SK-N-SH (cell line): Measurements from ENCODE around the gene ANO4. TPM values are rescaled to one million over a fixed set of nuclear protein-coding genes. Genes with fewer than 3 reads are reported as not detected.

Experiments
- CTCF ChIA-PET: fragments of 300-600, 350-600 bp; formaldehyde crosslinking; extraction: SDS; loops from one replicate; lab custom pipeline; 2021; lab: Yijun Ruan, JAX
- POLR2A ChIA-PET: fragments of 350-600 bp; sonication (Branson Sonifier 250); formaldehyde crosslinking; extraction: SDS; loops from one replicate; lab custom pipeline; 2020; ENCODE audit warnings: antibody characterized with exemption, inconsistent platforms; lab: Yijun Ruan, JAX
- DNase-seq: peaks from one replicate; pipeline ENCODE4 v3.0.0; 2012
- H2AFZ ChIP-seq: fragments of 200-600 bp; sonication (generic); 2 replicates; pipeline ENCODE4 v1.8.1; 2016; ENCODE audit warnings: antibody characterized with exemption, mild to moderate bottlenecking, low read depth
- H3F3A ChIP-seq: fragments of 200-600 bp; sonication (generic); replicated peaks from 2 replicates; pipeline ENCODE3; 2016; ENCODE audit warnings: antibody characterized with exemption, mild to moderate bottlenecking; ENCODE audit not compliant: insufficient read depth
- H3K27ac ChIP-seq, 2 experiments: fragments of 200-500 bp in 1 of 2; fragments of 200-600 bp in 1 of 2; sonication (Bioruptor generic) in 1 of 2; sonication (generic), shearing (Covaris generic) in 1 of 2; 2 replicates each; pipeline versions ENCODE4 v1.5.1 to v1.6.1; 2014 to 2016; ENCODE audit warnings: low read depth in 2 of 2, inconsistent platforms in 1 of 2, low read length in 1 of 2, mild to moderate bottlenecking in 1 of 2, mixed read lengths in 1 of 2
- H3K27me3 ChIP-seq: fragments of 200-600 bp; sonication (generic), shearing (Covaris generic); 2 replicates; pipeline ENCODE4 v1.6.1; 2016; ENCODE audit warnings: mixed run types; ENCODE audit not compliant: insufficient read depth
- H3K36me3 ChIP-seq, 2 experiments: fragments of 200-500 bp in 1 of 2; fragments of 200-600 bp in 1 of 2; sonication (Bioruptor generic) in 1 of 2; sonication (generic) in 1 of 2; replicated peaks in 1 of 2; 2 replicates each; pipeline versions ENCODE3 to v1.5.1; 2014 to 2016; ENCODE audit warnings: low read length in 1 of 2, mild to moderate bottlenecking in 1 of 2; ENCODE audit not compliant: insufficient read depth in 2 of 2, control insufficient read depth in 1 of 2
- H3K4me1 ChIP-seq, 2 experiments: fragments of 200-500 bp in 1 of 2; fragments of 200-600 bp in 1 of 2; sonication (Bioruptor generic) in 1 of 2; sonication (generic), shearing (Covaris generic) in 1 of 2; 2 replicates each; pipeline versions ENCODE4 v1.5.1 to v1.6.1; 2014 to 2016; ENCODE audit warnings: low read depth in 1 of 2, low read length in 1 of 2, mixed run types in 1 of 2; ENCODE audit not compliant: insufficient read depth in 2 of 2, control insufficient read depth in 1 of 2
- H3K4me2 ChIP-seq: fragments of 200-600 bp; sonication (generic), shearing (Covaris generic); 2 replicates; pipeline ENCODE4 v1.6.1; 2017; ENCODE audit warnings: mixed run types
- H3K4me3 ChIP-seq, 2 experiments: fragments of 200-500 bp in 1 of 2; fragments of 200-600 bp in 1 of 2; sonication (Bioruptor generic) in 1 of 2; sonication (generic), shearing (Covaris generic) in 1 of 2; 2 replicates each; pipeline versions ENCODE4 v1.5.1 to v1.8.1; 2014 to 2016; ENCODE audit warnings: low read depth in 2 of 2, inconsistent platforms in 1 of 2, low read length in 1 of 2, mild to moderate bottlenecking in 1 of 2, mixed read lengths in 1 of 2, moderate library complexity in 1 of 2
- H3K79me2 ChIP-seq: fragments of 200-600 bp; sonication (generic); 2 replicates; pipeline ENCODE4 v1.8.1; 2017; ENCODE audit warnings: mild to moderate bottlenecking; ENCODE audit not compliant: insufficient read depth
- H3K9ac ChIP-seq: fragments of 200-600 bp; sonication (generic); 2 replicates; pipeline ENCODE4 v1.6.1; 2017; ENCODE audit warnings: mixed run types
- H3K9me2 ChIP-seq: fragments of 200-600 bp; sonication (generic); 2 replicates; pipeline ENCODE4 v1.6.1; 2017; ENCODE audit warnings: mixed run types
- H3K9me3 ChIP-seq: fragments of 200-600 bp; sonication (generic); 2 replicates; pipeline ENCODE4 v1.6.1; 2017; ENCODE audit warnings: mixed run types, mild to moderate bottlenecking, moderate library complexity
- H4K20me1 ChIP-seq: fragments of 200-600 bp; sonication (generic); 2 replicates; pipeline ENCODE4 v1.6.1; 2017; ENCODE audit warnings: mild to moderate bottlenecking, mixed run types; ENCODE audit not compliant: insufficient read depth
- CTCF ChIP-seq: fragments of 200-600 bp; sonication (generic); IDR thresholded peaks from 2 replicates; pipeline ENCODE4 v1.6.1; 2017; ENCODE audit warnings: antibody characterized with exemption, mild to moderate bottlenecking, moderate library complexity
- EP300 ChIP-seq, 2 experiments: IDR thresholded peaks; 2 replicates each; pipeline versions ENCODE4 v1.4.0 to v1.6.1; 2012; ENCODE audit warnings: borderline replicate concordance in 1 of 2, low read depth in 1 of 2, low read length in 1 of 2
- EZH2phosphoT487 ChIP-seq: fragments of 200-600 bp; sonication (generic); IDR thresholded peaks from 2 replicates; pipeline ENCODE4 v1.6.1; 2017; ENCODE audit warnings: low read depth, mixed run types, mild to moderate bottlenecking, antibody characterized with exemption, moderate library complexity, borderline replicate concordance
- FOSL2 ChIP-seq: IDR thresholded peaks from 2 replicates; pipeline ENCODE4 v1.4.0; 2012; ENCODE audit warnings: low read depth, mild to moderate bottlenecking, moderate library complexity, borderline replicate concordance
- FOXJ3 ChIP-seq: sonication (generic); formaldehyde crosslinking; IDR thresholded peaks from 2 replicates; pipeline ENCODE4 v1.5.1; 2020; ENCODE audit warnings: mild to moderate bottlenecking, missing genetic modification reagents
- JUND ChIP-seq: IDR thresholded peaks from 2 replicates; pipeline ENCODE4 v1.4.0; 2012
- MAX ChIP-seq: IDR thresholded peaks from 2 replicates; pipeline ENCODE4 v1.4.0; 2012; ENCODE audit warnings: low read depth
- MEF2A ChIP-seq: IDR thresholded peaks from 2 replicates; pipeline ENCODE4 v1.4.0; 2012; ENCODE audit warnings: low read depth, borderline replicate concordance
- NRF1 ChIP-seq: IDR thresholded peaks from 2 replicates; pipeline ENCODE4 v1.6.1; 2012; ENCODE audit warnings: low read depth, mild to moderate bottlenecking, low read length
- PBX3 ChIP-seq: IDR thresholded peaks from 2 replicates; pipeline ENCODE4; 2012
- RAD21 ChIP-seq: IDR thresholded peaks from 2 replicates; pipeline ENCODE4 v1.6.1; 2012; ENCODE audit warnings: mild to moderate bottlenecking, low read length
- REST ChIP-seq: IDR thresholded peaks from 2 replicates; pipeline ENCODE4 v1.6.1; 2012; ENCODE audit warnings: mild to moderate bottlenecking, low read depth, low read length, moderate library complexity
- RFX5 ChIP-seq: IDR thresholded peaks from 2 replicates; pipeline ENCODE4 v1.6.1; 2012; ENCODE audit warnings: mild to moderate bottlenecking, improper control_type of control experiment, low read length
- SMC3 ChIP-seq: IDR thresholded peaks from 2 replicates; pipeline ENCODE4 v1.6.1; 2012; ENCODE audit warnings: low read depth, low read length, improper control_type of control experiment
- TCF12 ChIP-seq: IDR thresholded peaks from 2 replicates; pipeline ENCODE4 v1.4.0; 2012
- USF2 ChIP-seq: fragments of 150-350 bp; IDR thresholded peaks from 2 replicates; pipeline ENCODE4 v1.6.1; 2017; ENCODE audit warnings: antibody characterized with exemption, low read length, low read depth, borderline replicate concordance
- whole genome bisulfite sequencing: methylation state at CpG from one replicate; pipeline ENCODE4 v1.1.6; 2017; ENCODE audit warnings: low lambda C conversion rate; 5-methylcytosine and 5-hydroxymethylcytosine counted together
- polyA plus RNA-seq, 3 experiments: library from polyadenylated mRNA; depleted of rRNA; stranded (reverse); fragments of >200 nt; gene quantifications; 2 replicates each; pipeline ENCODE4 v1.2.3, GENCODE V29; 2012

Gene ANO4
- polyA plus RNA-seq, 1 of the 3 experiments (the other 2 are of a cell fraction), result 9.4 TPM

GRCh38 chr12:100926669-100927248, 132.2 kb downstream of the ANO4 start:
- no peaks in the 10 kb centered on the region for H3K79me2 ChIP-seq
- no peaks in the 10 kb centered on the region for H3K27me3 ChIP-seq
- no peak overlapping the region for H3K9ac ChIP-seq
- ChIA-PET CTCF (no interaction called here), POLR2A (no interaction called here)
- DNase-seq, result no peak
- H3K4me3 ChIP-seq, result no peak overlapping the region
- H3K27ac ChIP-seq, result peak overlapping the region in 1 of 2 experiments; percentile 62; a peak in 1 of 4 replicates
- no peak overlapping the region; the same call in 1 of the 2 replicates for H2AFZ ChIP-seq
- no peaks in the 10 kb centered on the region for H3K9me3 ChIP-seq
- H3K36me3 ChIP-seq, result no peaks in the 10 kb centered on the region
- peaks cover 0 to 4% of the 10 kb centered on the region in 2 experiments; a peak in 1 of 4 replicates for H3K4me1 ChIP-seq
- H3K9me2 ChIP-seq, result no peaks in the 10 kb centered on the region
- WGBS, result 38% methylated on average over 1 of the region's 1 CpG
- TF ChIP-seq PBX3, result peak; percentile 38
- peak; percentile 31; the same call in 1 of the 2 replicates for TF ChIP-seq MAX
- peak; percentile 61 for TF ChIP-seq CTCF
- TF ChIP-seq REST, result no peak
- TF ChIP-seq SMC3, result peak; percentile 36
- no peak for TF ChIP-seq RFX5
- TF ChIP-seq RAD21, result peak; percentile 47
- TF ChIP-seq NRF1, result no peak
- no peaks in the 10 kb centered on the region for H4K20me1 ChIP-seq
- H3K4me2 ChIP-seq, result 0 out of 2 replicates have a peak overlapping the region, but pooled peaks have one; percentile 8
- H3F3A ChIP-seq, result no peaks in the 10 kb centered on the region

GRCh38 chr12:100927826-100928225, 133.2 kb downstream of the ANO4 start:
- POLR2A ChIA-PET, result no interaction called here
- H3K79me2 ChIP-seq, result no peaks in the 10 kb centered on the region
- H3K4me3 ChIP-seq, result no peak overlapping the region
- peak overlapping the region in 1 of 2 experiments; percentile 62; a peak in 2 of 4 replicates for H3K27ac ChIP-seq
- no peaks in the 10 kb centered on the region for H3F3A ChIP-seq
- H3K27me3 ChIP-seq, result no peaks in the 10 kb centered on the region
- TF ChIP-seq TCF12 (peak; percentile 67), JUND (peak; percentile 86), FOSL2 (peak; percentile 94), FOXJ3 (CRISPR knock-in tag) (no peak), USF2 (no peak), PBX3 (peak; percentile 52; the same call in 1 of the 2 replicates), MEF2A (peak; percentile 94), EP300 (IDR thresholded peaks at IDR 0.05; ENCODE audit: borderline replicate concordance in 1 of 2, low read depth in 1 of 2, low read length in 1 of 2) (peak in 1 of 2 experiments; percentile 43; a peak in 1 of 4 replicates), EZH2phosphoT487 (no peak), MAX (0 out of 2 replicates have a peak, but pooled peaks have one; percentile 38)
- H3K4me1 ChIP-seq, result peaks cover 0 to 4% of the 10 kb centered on the region in 2 experiments; a peak in 1 of 4 replicates
- CTCF ChIA-PET, result no interaction called here
- no peaks in the 10 kb centered on the region for H3K36me3 ChIP-seq
- no peak for DNase-seq
- 13% methylated on average over 4 of the region's 4 CpGs for WGBS
- H3K9ac ChIP-seq, result no peak overlapping the region; the same call in 1 of the 2 replicates
- no peaks in the 10 kb centered on the region for H4K20me1 ChIP-seq
- no peaks in the 10 kb centered on the region for H3K9me2 ChIP-seq
- H3K9me3 ChIP-seq, result no peaks in the 10 kb centered on the region
- H2AFZ ChIP-seq, result no peak overlapping the region
- H3K4me2 ChIP-seq, result 0 out of 2 replicates have a peak overlapping the region, but pooled peaks have one; percentile 7
